Lower lobe of right lung (tissue), 2 donors: Measurements from ENCODE around the gene KCNQ1. TPM values are rescaled to one million over a fixed set of nuclear protein-coding genes. Genes with fewer than 3 reads are reported as not detected.

Source experiments
- ATAC-seq, 2 donors: fragments of 200-7000 bp; cut with Tn5 transposase; one replicate each; pipeline ENCODE4 v1.9.1; 2020 to 2022; ENCODE audit warnings: mild to moderate bottlenecking in 2 of 2, moderate library complexity in 2 of 2
- DNase-seq: peaks from one replicate; pipeline ENCODE4 v3.0.0-alpha.2; 2020
- H3K27ac ChIP-seq: fragments of 200-600 bp; one replicate; pipeline ENCODE4 v1.8.0; 2022
- H3K27me3 ChIP-seq: fragments of 200-600 bp; one replicate; pipeline ENCODE4 v1.8.0; 2022; ENCODE audit warnings: low read depth
- H3K36me3 ChIP-seq: fragments of 200-600 bp; one replicate; pipeline ENCODE4 v1.8.0; 2022; ENCODE audit warnings: mild to moderate bottlenecking
- H3K4me1 ChIP-seq: fragments of 200-600 bp; one replicate; pipeline ENCODE4 v1.8.0; 2022
- H3K4me3 ChIP-seq: fragments of 200-600 bp; one replicate; pipeline ENCODE4 v1.8.0; 2022; ENCODE audit warnings: mild to moderate bottlenecking
- H3K9me3 ChIP-seq: fragments of 200-600 bp; one replicate; pipeline ENCODE4 v1.8.0; 2022
- intact Hi-C: fragments of 100-400 bp; cut with DNase I; formaldehyde crosslinking; loops from one replicate; pipeline ENCODE4 v1.11.0; 2022
- total RNA-seq: library from RNA; stranded (reverse); fragmentation: NEBNext Ultra II Directional; extraction: Animal tissue kit (Norgen Biotek cat#: 25700); gene quantifications from one replicate; pipeline ENCODE4 v1.2.1, GENCODE V29; 2021
- TF ChIP-seq, protein P1 (sequence below): fragments of 200-600 bp; IDR thresholded peaks from one replicate; pipeline ENCODE4 v1.8.0; 2022; ENCODE audit warnings: antibody characterized with exemption, mild to moderate bottlenecking
- donor health status: DM: no; HTN: yes; CAD: no; lungs with severe emphysema.

KCNQ1 gene
- total RNA-seq, 1 donor from 2014 or later: 51.0 TPM

DNA sequence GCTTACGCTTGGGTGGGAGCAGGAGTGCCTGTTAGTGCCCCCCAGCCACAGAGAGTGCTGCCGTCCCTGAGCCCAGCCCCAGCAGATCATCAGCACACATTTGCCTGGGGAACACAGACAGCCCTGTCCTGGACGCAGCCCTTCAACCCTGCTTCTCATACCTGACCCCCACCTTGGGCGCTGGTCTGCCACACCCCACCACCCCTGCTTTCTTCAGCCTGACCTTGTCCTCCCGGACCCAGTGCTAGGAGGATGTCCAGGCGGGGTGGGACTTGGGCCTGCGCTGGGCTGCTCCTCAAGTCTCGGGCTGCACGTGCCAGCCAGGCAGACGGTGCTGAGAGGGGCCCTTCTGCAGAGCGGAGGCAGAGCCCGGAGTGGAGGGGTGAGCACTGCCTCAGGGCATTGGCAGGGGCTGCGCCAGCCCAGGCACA is 135.8 kb downstream of the KCNQ1 start:
- intact Hi-C loops: no loop called here
- Histone ChIP-seq H3K36me3 (no peaks in the 10 kb centered on the region), H3K27me3 (no peaks in the 10 kb centered on the region), H3K4me1 (no peaks in the 10 kb centered on the region), H3K9me3 (no peaks in the 10 kb centered on the region), H3K4me3 (no peak overlapping the region), H3K27ac (no peak overlapping the region)
- TF ChIP-seq, protein P1, sequence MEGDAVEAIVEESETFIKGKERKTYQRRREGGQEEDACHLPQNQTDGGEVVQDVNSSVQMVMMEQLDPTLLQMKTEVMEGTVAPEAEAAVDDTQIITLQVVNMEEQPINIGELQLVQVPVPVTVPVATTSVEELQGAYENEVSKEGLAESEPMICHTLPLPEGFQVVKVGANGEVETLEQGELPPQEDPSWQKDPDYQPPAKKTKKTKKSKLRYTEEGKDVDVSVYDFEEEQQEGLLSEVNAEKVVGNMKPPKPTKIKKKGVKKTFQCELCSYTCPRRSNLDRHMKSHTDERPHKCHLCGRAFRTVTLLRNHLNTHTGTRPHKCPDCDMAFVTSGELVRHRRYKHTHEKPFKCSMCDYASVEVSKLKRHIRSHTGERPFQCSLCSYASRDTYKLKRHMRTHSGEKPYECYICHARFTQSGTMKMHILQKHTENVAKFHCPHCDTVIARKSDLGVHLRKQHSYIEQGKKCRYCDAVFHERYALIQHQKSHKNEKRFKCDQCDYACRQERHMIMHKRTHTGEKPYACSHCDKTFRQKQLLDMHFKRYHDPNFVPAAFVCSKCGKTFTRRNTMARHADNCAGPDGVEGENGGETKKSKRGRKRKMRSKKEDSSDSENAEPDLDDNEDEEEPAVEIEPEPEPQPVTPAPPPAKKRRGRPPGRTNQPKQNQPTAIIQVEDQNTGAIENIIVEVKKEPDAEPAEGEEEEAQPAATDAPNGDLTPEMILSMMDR: no peak
- peak; percentile 35 for DNase-seq
- no peak for ATAC-seq

DNA sequence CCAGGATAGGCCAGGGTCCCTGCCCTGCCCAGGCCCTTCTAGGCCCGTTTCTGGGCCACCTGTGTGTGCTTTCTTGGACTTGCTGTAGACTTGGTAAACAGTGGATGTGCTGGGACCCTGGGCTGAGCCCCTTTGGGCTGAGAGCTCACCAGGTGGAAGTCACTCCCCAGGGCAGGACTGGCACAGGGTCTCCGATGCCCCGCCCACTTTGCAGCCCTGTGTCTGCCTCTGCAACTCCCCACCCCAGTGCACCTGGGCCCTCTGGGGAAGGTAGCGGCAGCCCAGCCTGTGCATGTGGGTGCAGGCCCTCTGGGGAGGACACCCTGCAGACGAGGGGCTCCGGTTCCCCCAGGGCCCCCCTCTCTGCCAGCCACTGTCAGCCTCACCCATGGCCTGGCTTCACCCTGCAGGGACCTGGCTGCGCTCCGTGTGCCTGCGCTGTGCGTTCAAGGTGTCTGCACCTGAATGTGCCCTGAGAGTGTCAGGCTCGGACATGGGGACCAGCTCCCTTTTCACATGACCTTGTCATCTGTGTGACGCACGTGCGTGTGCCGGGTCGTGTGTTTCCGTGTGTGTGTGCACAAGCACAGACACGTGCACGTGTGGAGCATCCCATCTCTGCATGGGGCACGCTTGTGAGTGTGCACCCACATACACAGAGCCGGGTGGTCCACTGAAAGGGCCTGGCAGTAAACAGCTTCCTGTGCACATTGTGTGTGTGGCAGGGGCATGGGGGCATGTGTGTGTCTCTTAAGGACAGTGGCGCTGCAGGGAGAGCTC is 136.5 kb downstream of the KCNQ1 start:
- no peak for ATAC-seq
- Histone ChIP-seq H3K4me1 (no peaks in the 10 kb centered on the region), H3K27me3 (no peaks in the 10 kb centered on the region), H3K9me3 (no peaks in the 10 kb centered on the region), H3K36me3 (no peaks in the 10 kb centered on the region), H3K4me3 (no peak overlapping the region), H3K27ac (no peak overlapping the region)
- TF ChIP-seq, protein P1: no peak
- DNase-seq: peak; percentile 39
- intact Hi-C loops: no loop called here

- no peaks in the 10 kb centered on the region for H3K9me3 ChIP-seq
- no peaks in the 10 kb centered on the region for H3K27me3 ChIP-seq
- no peaks in the 10 kb centered on the region for H3K4me1 ChIP-seq
- H3K4me3 ChIP-seq: no peak overlapping the region
- TF ChIP-seq, protein P1: no peak
- ATAC-seq (no peak), DNase-seq (peak; percentile 42)
- no peak overlapping the region for H3K27ac ChIP-seq
- intact Hi-C loops: no loop called here
- H3K36me3 ChIP-seq: no peaks in the 10 kb centered on the region
These were observed 137.1 kb downstream of the KCNQ1 start for GRCh38 chr11:2581931-2582350.

GRCh38 chr11:2582351-2582945 is 137.6 kb downstream of the KCNQ1 start:
- TF ChIP-seq, protein P1: no peak
- Histone ChIP-seq H3K27ac (no peak overlapping the region), H3K4me3 (no peak overlapping the region), H3K4me1 (no peaks in the 10 kb centered on the region), H3K9me3 (no peaks in the 10 kb centered on the region), H3K27me3 (no peaks in the 10 kb centered on the region), H3K36me3 (no peaks in the 10 kb centered on the region)
- ATAC-seq: no peak
- intact Hi-C loops: no loop called here
- peak; percentile 37 for DNase-seq

- Histone ChIP-seq H3K27ac (no peak overlapping the region), H3K4me1 (no peaks in the 10 kb centered on the region), H3K4me3 (no peak overlapping the region), H3K9me3 (no peaks in the 10 kb centered on the region), H3K36me3 (no peaks in the 10 kb centered on the region), H3K27me3 (no peaks in the 10 kb centered on the region)
- ATAC-seq (no peak), DNase-seq (peak; percentile 38)
- TF ChIP-seq, protein P1: no peak
- intact Hi-C loops: no loop called here
These were observed 138.3 kb downstream of the KCNQ1 start for GRCh38 chr11:2582946-2583604.
